Activated CD4-positive, alpha-beta T cell treated with anti-CD3 and anti-CD28 coated beads, Interleukin-10, Interleukin-2, amounts not matched to agents 100 ng/mL and 50 ng/mL, durations not matched to agents 16 hours and 8 hours (primary cell): ENCODE data around the gene C4B.

Source experiments
- DNase-seq: peaks from one replicate; pipeline ENCODE4 v3.0.0-alpha.2; 2020

The C4B gene

GRCh38 chr6:32084780-32085179 lies 70.2 kb downstream of the C4B start:
- no peak for DNase-seq
